Cerebellar cortex (tissue), 1 donor: ENCODE measurements around the gene NEB.
"Not testable (repeated sequence)": the region's sequence is repeated elsewhere in the genome, so short reads cannot be mapped to it uniquely, and the experiment has no call there.

ENCODE experiments used
- DNase-seq: peaks from one replicate; pipeline ENCODE4 v3.0.0-alpha.2; 2015; ENCODE audit warnings: low spot score

NEB gene

GRCh38 chr2:151611351-151611750, 122.9 kb downstream of the NEB start:
- DNase-seq = no peak

GRCh38 chr2:151610310-151610709, 124.0 kb downstream of the NEB start:
- no peak for DNase-seq

- DNase-seq = no peak
Measured at GRCh38 chr2:151609705-151610104, 124.6 kb downstream of the NEB start.

- not testable (repeated sequence) for DNase-seq
Measured at GRCh38 chr2:151607459-151608424, 126.5 kb downstream of the NEB start.

GRCh38 chr2:151603530-151603929, 130.7 kb downstream of the NEB start:
- DNase-seq = not testable (repeated sequence)

GRCh38 chr2:151602402-151602801, 131.9 kb downstream of the NEB start:
- not testable (repeated sequence) for DNase-seq

- not testable (repeated sequence) for DNase-seq
Measured at GRCh38 chr2:151601803-151602202, 132.5 kb downstream of the NEB start.

- DNase-seq = not testable (repeated sequence)
Measured at GRCh38 chr2:151596903-151597608, 137.2 kb downstream of the NEB start.

- not testable (repeated sequence) for DNase-seq
Measured at GRCh38 chr2:151591908-151592255, 142.4 kb downstream of the NEB start.

GRCh38 chr2:151591250-151591907, 142.9 kb downstream of the NEB start:
- not testable (repeated sequence) for DNase-seq

- not testable (repeated sequence) for DNase-seq
Measured at GRCh38 chr2:151581300-151581699, 153.0 kb downstream of the NEB start.

- DNase-seq = not testable (repeated sequence)
Measured at GRCh38 chr2:151580697-151581096, 153.6 kb downstream of the NEB start.

- no peak for DNase-seq
Measured at GRCh38 chr2:151577116-151577515, 157.2 kb downstream of the NEB start.

- DNase-seq = no peak
Measured at GRCh38 chr2:151576080-151576479, 158.2 kb downstream of the NEB start.

GRCh38 chr2:151575338-151575737, 158.9 kb downstream of the NEB start:
- DNase-seq = no peak

GRCh38 chr2:151570191-151570590, 164.1 kb downstream of the NEB start:
- DNase-seq = peak; percentile 97

- DNase-seq = peak; percentile 26
Measured at GRCh38 chr2:151569167-151569566, 165.1 kb downstream of the NEB start.

- DNase-seq = no peak
Measured at GRCh38 chr2:151568501-151568900, 165.8 kb downstream of the NEB start.

- DNase-seq = no peak
Measured at GRCh38 chr2:151567006-151567405, 167.3 kb downstream of the NEB start.

- DNase-seq = no peak
Measured at GRCh38 chr2:151562398-151562797, 171.9 kb downstream of the NEB start.

- DNase-seq = peak; percentile 78
Measured at GRCh38 chr2:151560289-151560688, 174.0 kb downstream of the NEB start.

GRCh38 chr2:151559431-151559830, 174.8 kb downstream of the NEB start:
- DNase-seq = not testable (repeated sequence)
